Transverse colon (tissue), 4 donors: ENCODE results near the gene KRTAP21-2.

Experiments
- CTCF ChIP-seq, 5 experiments: fragments of 200-600 bp in 3 of 5; fragments of 450-650 bp in 2 of 5; sonication (generic) in 3 of 5; IDR thresholded peaks; 1 replicate in 2 of 5; 2 replicates in 3 of 5; pipeline ENCODE4 v1.5.1; 2016 to 2017; ENCODE audit warnings: antibody characterized with exemption in 5 of 5, inconsistent platforms in 3 of 5, mild to moderate bottlenecking in 2 of 5, moderate library complexity in 1 of 5
- EP300 ChIP-seq: sonication (generic); formaldehyde crosslinking; IDR thresholded peaks from one replicate; pipeline ENCODE4 v1.6.1; 2017; ENCODE audit warnings: antibody characterized with exemption, low read depth
- POLR2A ChIP-seq: fragments of 450-650 bp; IDR thresholded peaks from one replicate; pipeline ENCODE4 v1.6.1; 2016; ENCODE audit warnings: antibody characterized with exemption, mild to moderate bottlenecking, moderate library complexity
- POLR2AphosphoS5 ChIP-seq, 3 donors: sonication (generic); formaldehyde crosslinking; IDR thresholded peaks; one replicate each; pipeline ENCODE4 v1.6.1; 2016; ENCODE audit warnings: antibody characterized with exemption in 3 of 3

DNA sequence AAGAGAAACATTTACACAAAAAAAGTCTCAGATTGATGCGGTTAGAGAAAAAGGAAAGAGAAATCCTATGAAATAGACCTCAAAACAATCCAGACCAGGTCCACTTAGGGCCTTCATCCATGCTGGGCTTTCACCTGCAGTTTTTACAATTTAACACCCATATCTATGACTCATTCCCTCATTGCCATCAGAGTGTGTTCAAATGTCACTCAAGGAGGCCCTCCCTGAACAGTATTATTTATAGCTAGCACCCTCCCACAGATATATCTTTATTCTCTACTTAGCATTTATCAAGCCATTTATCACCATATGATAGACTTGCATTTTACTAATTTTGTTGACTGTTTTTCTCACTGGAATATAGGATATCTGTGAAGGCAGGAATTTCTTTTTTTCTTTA lies 27.7 kb downstream of the KRTAP21-2 start:
- no peak for TF ChIP-seq CTCF (IDR thresholded peaks at IDR 0.05)
- no peak for TF ChIP-seq POLR2A
- no peak for TF ChIP-seq POLR2AphosphoS5 (IDR thresholded peaks at IDR 0.05)
- TF ChIP-seq EP300, result no peak
